Right lobe of liver (tissue), 4 donors: Measurements from ENCODE around the gene TCF12.
"Not testable (repeated sequence)": the region's sequence is repeated elsewhere in the genome, so short reads cannot be mapped to it uniquely, and the experiment has no call there.

Experiments used
- CTCF ChIP-seq, 4 donors: fragments of 200-600 bp in 3 of 4; fragments of 450-650 bp in 1 of 4; IDR thresholded peaks; one replicate each; pipeline versions ENCODE4 v1.5.1 to v1.8.0; 2016 to 2022; ENCODE audit warnings: antibody characterized with exemption in 4 of 4, mild to moderate bottlenecking in 2 of 4
- POLR2A ChIP-seq: fragments of 450-650 bp; IDR thresholded peaks from one replicate; pipeline ENCODE4 v1.6.1; 2017; ENCODE audit warnings: antibody characterized with exemption, mild to moderate bottlenecking
- donor health status: DM: no; HTN: no; CAD: no.
- donor health status: DM: no; HTN: no; CAD: no.
- donor health status: DM: no; HTN: yes; CAD: no.

- TF ChIP-seq CTCF (IDR thresholded peaks at IDR 0.05); POLR2A: not testable (repeated sequence)
Measured at GRCh38 chr15:57097919-57098543, 179.6 kb downstream of the TCF12 start.
